SU-DHL-6 (cell line): ENCODE results near the gene KDELR1.

Experiments used
- EZH2phosphoT487 ChIP-seq: fragments of 200-600 bp; sonication (generic), shearing (Covaris generic); conservative IDR thresholded peaks from 2 replicates; pipeline ENCODE4 v1.6.1; 2018; ENCODE audit warnings: mild to moderate bottlenecking, antibody characterized with exemption, low read length, moderate library complexity, mixed read lengths
- TF ChIP-seq, protein P1 (sequence below): fragments of 200-600 bp; sonication (generic); IDR thresholded peaks from one replicate; pipeline ENCODE4 v1.5.1; 2017; ENCODE audit warnings: antibody characterized with exemption, mild to moderate bottlenecking, low read length, moderate library complexity; ENCODE audit not compliant: insufficient read depth, poor library complexity, severe bottlenecking

DNA sequence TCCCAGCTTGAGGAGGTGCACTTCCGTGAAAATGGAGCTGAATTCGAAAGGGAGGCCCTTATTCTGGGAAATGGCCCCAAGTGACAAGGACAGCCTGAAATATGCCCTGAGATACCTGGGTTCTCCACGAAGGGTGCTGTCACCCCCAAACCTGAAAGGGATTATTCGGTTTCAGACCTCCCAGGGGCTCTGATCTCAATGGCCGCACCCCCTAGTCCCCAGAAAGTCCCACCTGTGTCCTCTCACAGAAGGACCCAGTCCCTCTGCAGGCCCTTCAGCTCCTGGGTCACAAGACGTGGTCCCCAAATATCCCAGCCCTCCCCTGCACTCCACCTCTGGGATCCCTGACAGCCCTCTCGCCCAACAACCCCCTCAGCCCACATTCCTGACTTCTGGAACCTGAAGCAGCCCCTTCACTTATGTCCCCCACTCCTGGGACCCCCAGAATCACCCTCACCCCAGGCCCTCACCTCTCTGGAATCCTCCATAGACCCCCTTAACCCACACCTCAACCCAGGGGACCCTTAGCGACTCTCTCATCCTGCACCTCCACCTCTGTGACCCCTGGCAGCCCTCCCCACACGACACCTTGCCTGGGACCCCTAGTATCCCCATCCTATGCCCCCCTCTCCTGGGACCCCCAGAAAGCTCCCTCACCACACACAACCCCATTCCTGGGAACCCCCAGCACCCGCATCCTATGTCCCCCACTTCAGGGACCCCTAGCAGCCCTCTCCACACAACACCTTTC is 26.6 kb downstream of the KDELR1 start:
- TF ChIP-seq, protein P1, sequence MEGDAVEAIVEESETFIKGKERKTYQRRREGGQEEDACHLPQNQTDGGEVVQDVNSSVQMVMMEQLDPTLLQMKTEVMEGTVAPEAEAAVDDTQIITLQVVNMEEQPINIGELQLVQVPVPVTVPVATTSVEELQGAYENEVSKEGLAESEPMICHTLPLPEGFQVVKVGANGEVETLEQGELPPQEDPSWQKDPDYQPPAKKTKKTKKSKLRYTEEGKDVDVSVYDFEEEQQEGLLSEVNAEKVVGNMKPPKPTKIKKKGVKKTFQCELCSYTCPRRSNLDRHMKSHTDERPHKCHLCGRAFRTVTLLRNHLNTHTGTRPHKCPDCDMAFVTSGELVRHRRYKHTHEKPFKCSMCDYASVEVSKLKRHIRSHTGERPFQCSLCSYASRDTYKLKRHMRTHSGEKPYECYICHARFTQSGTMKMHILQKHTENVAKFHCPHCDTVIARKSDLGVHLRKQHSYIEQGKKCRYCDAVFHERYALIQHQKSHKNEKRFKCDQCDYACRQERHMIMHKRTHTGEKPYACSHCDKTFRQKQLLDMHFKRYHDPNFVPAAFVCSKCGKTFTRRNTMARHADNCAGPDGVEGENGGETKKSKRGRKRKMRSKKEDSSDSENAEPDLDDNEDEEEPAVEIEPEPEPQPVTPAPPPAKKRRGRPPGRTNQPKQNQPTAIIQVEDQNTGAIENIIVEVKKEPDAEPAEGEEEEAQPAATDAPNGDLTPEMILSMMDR = no peak
- no peak for TF ChIP-seq EZH2phosphoT487
